ENCODE results near the gene PACSIN1.
A peak's percentile ranks its signal among the peaks of the same experiment; 100 is the strongest.
"Not testable (repeated sequence)": the region's sequence is repeated elsewhere in the genome, so short reads cannot be mapped to it uniquely, and the experiment has no call there.

Gene PACSIN1

DNA sequence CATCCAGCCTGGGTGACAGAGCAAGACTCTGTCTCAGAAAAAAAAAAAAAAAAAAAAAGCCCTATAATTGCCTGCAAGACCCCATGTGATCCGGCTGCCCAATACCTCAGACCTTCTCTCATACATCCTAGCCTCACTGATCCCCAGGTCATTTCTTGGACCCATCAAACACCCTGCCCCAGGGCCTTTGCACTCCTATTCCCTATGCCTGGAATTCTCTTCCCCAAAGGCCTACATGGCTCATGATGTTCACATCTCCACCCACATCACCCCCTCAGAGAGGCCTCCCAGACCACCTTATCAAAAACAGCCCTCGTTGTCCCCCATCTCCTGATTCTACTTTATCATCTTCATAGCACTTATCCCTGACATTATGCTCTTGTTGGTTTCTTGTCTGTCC lies 8.9 kb downstream of the PACSIN1 start:
- TF ChIP-seq, protein P1, sequence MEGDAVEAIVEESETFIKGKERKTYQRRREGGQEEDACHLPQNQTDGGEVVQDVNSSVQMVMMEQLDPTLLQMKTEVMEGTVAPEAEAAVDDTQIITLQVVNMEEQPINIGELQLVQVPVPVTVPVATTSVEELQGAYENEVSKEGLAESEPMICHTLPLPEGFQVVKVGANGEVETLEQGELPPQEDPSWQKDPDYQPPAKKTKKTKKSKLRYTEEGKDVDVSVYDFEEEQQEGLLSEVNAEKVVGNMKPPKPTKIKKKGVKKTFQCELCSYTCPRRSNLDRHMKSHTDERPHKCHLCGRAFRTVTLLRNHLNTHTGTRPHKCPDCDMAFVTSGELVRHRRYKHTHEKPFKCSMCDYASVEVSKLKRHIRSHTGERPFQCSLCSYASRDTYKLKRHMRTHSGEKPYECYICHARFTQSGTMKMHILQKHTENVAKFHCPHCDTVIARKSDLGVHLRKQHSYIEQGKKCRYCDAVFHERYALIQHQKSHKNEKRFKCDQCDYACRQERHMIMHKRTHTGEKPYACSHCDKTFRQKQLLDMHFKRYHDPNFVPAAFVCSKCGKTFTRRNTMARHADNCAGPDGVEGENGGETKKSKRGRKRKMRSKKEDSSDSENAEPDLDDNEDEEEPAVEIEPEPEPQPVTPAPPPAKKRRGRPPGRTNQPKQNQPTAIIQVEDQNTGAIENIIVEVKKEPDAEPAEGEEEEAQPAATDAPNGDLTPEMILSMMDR (IDR thresholded peaks at IDR 0.05; ENCODE audit: unreplicated experiment in 3 of 3) = no peak
- no peaks in the 10 kb centered on the region for H3K36me3 Mint-ChIP-seq (ENCODE audit: low read depth)
- peaks cover 18% of the 10 kb centered on the region for H3K4me1 Mint-ChIP-seq
- peaks cover 7% of the 10 kb centered on the region for H3K27me3 Mint-ChIP-seq (ENCODE audit: low read depth)
- H3K9me3 Mint-ChIP-seq = peaks cover 5% of the 10 kb centered on the region
- H3K27ac Mint-ChIP-seq = peak overlapping the region in 1 of 3 experiments; percentile 28
- no peak overlapping the region for H3K4me3 Mint-ChIP-seq

GRCh38 chr6:34475238-34475682 lies 9.4 kb downstream of the PACSIN1 start:
- peaks cover 18% of the 10 kb centered on the region for H3K4me1 Mint-ChIP-seq
- H3K27ac Mint-ChIP-seq = no peak overlapping the region
- no peak overlapping the region for H3K4me3 Mint-ChIP-seq
- peaks cover 5% of the 10 kb centered on the region for H3K9me3 Mint-ChIP-seq
- TF ChIP-seq, protein P1 (IDR thresholded peaks at IDR 0.05; ENCODE audit: unreplicated experiment in 3 of 3) = no peak
- peaks cover 7% of the 10 kb centered on the region for H3K27me3 Mint-ChIP-seq (ENCODE audit: low read depth)
- no peaks in the 10 kb centered on the region for H3K36me3 Mint-ChIP-seq (ENCODE audit: low read depth)

DNA sequence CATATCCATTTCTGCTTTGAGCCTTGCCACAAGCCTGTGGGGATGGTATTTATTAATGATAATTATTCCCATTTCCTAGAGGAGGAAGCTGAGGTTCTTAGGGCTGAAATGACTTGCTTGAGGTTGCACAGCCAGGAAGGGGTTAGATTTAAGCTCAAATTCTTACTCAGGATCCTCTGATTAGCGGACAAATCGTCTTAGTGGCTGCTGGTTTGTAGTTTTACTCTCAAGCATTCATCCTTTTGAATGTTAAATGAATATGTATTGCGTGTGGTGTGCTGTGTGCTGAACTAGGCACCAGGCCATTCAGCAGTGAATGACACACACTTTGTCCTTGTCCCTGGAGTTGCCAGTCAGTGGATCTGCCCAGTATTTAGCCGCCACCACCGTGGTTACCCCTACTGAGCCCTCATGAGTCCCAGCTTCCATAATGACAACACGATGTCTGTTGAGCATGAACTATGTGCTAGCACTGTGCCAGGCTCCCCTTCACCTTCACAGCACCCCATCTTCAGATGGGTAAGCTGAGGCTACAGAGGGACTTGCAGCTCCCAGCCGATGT lies 10.0 kb downstream of the PACSIN1 start:
- Mint-ChIP-seq H3K36me3 (ENCODE audit: low read depth) (no peaks in the 10 kb centered on the region), H3K27me3 (ENCODE audit: low read depth) (peaks cover 7% of the 10 kb centered on the region), H3K9me3 (peaks cover 5% of the 10 kb centered on the region), H3K4me3 (no peak overlapping the region), H3K4me1 (peaks cover 18% of the 10 kb centered on the region), H3K27ac (no peak overlapping the region)
- TF ChIP-seq, protein P1 (IDR thresholded peaks at IDR 0.05; ENCODE audit: unreplicated experiment in 3 of 3) = no peak

DNA sequence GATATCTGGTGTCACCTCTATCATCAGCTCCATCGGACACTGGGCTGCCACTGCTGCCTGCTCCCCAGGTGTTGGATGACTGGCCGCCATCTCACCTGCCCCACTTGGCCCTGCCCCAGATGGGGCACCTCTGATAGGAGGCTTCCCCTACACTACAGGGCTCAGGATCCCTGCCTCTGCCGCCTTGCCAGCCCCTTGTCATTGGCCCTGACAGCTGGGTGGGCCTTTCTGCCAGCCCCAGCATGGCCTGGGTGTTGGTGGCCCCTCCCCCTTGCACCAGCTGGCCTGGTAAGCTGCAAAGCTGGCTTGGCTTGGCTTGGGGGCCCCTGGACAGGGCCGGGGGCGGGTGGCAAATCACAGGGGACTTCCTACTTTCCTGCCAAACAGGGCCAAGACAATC lies 10.6 kb downstream of the PACSIN1 start:
- TF ChIP-seq, protein P1 (IDR thresholded peaks at IDR 0.05; ENCODE audit: unreplicated experiment in 3 of 3) = no peak
- peaks cover 18% of the 10 kb centered on the region for H3K4me1 Mint-ChIP-seq
- H3K27ac Mint-ChIP-seq = no peak overlapping the region
- H3K4me3 Mint-ChIP-seq = no peak overlapping the region
- peaks cover 5% of the 10 kb centered on the region for H3K9me3 Mint-ChIP-seq
- H3K36me3 Mint-ChIP-seq (ENCODE audit: low read depth) = no peaks in the 10 kb centered on the region
- H3K27me3 Mint-ChIP-seq (ENCODE audit: low read depth) = peaks cover 7% of the 10 kb centered on the region

- TF ChIP-seq, protein P1 (IDR thresholded peaks at IDR 0.05; ENCODE audit: unreplicated experiment in 3 of 3) = no peak
- H3K4me1 Mint-ChIP-seq = peaks cover 14% of the 10 kb centered on the region
- peaks cover 7% of the 10 kb centered on the region for H3K27me3 Mint-ChIP-seq (ENCODE audit: low read depth)
- no peaks in the 10 kb centered on the region for H3K36me3 Mint-ChIP-seq (ENCODE audit: low read depth)
- H3K27ac Mint-ChIP-seq = no peak overlapping the region
- peaks cover 5% of the 10 kb centered on the region for H3K9me3 Mint-ChIP-seq
- H3K4me3 Mint-ChIP-seq = no peak overlapping the region
Measured at GRCh38 chr6:34476921-34477320, 11.0 kb downstream of the PACSIN1 start.

GRCh38 chr6:34478796-34479195 lies 12.9 kb downstream of the PACSIN1 start:
- Mint-ChIP-seq H3K4me3 (no peak overlapping the region), H3K27me3 (ENCODE audit: low read depth) (no peaks in the 10 kb centered on the region), H3K27ac (no peak overlapping the region), H3K36me3 (ENCODE audit: low read depth) (no peaks in the 10 kb centered on the region), H3K9me3 (peaks cover 5% of the 10 kb centered on the region), H3K4me1 (peaks cover 14% of the 10 kb centered on the region)
- TF ChIP-seq, protein P1 (IDR thresholded peaks at IDR 0.05; ENCODE audit: unreplicated experiment in 3 of 3) = no peak

GRCh38 chr6:34483781-34484180 lies 17.9 kb downstream of the PACSIN1 start:
- H3K4me3 Mint-ChIP-seq; H3K36me3 Mint-ChIP-seq (ENCODE audit: low read depth); H3K27me3 Mint-ChIP-seq (ENCODE audit: low read depth); H3K27ac Mint-ChIP-seq; H3K9me3 Mint-ChIP-seq: not testable (repeated sequence)
- peaks cover 32% of the 10 kb centered on the region for H3K4me1 Mint-ChIP-seq
